Naive thymus-derived CD4-positive, alpha-beta T cell (primary cell): ENCODE results near the gene CTAG1B. TPM values are rescaled to one million over a fixed set of nuclear protein-coding genes. Genes with fewer than 3 reads are reported as not detected.
"Not testable (repeated sequence)": the region's sequence is repeated elsewhere in the genome, so short reads cannot be mapped to it uniquely, and the experiment has no call there.

Source experiments
- ATAC-seq: fragments of 150-1000 bp; cut with Tn5 transposase; 2 replicates; pipeline ENCODE4 v1.10.0; 2021; ENCODE audit warnings: mild to moderate bottlenecking, moderate library complexity
- CTCF ChIA-PET: fragments of 350-600 bp; sonication (Branson Sonifier 250); formaldehyde crosslinking; loops from one replicate; lab custom pipeline; 2021; ENCODE audit warnings: antibody characterized with exemption; lab: Charles Lee
- POLR2A ChIA-PET: fragments of 350-600 bp; sonication (Branson Sonifier 250); formaldehyde crosslinking; loops from one replicate; lab custom pipeline; 2021; ENCODE audit warnings: antibody characterized with exemption, inconsistent platforms; lab: Charles Lee
- DNase-seq, 9 donors: peaks; one replicate each; pipeline versions ENCODE4 v3.0.0 to v3.0.0-alpha.2; 2020 to 2022; ENCODE audit warnings: mixed read lengths in 1 of 9
- H3K27ac ChIP-seq: one replicate; pipeline ENCODE4 v1.7.0; 2013; ENCODE audit warnings: mild to moderate bottlenecking, low read depth, low read length, moderate library complexity
- H3K27me3 ChIP-seq, 2 donors: one replicate each; pipeline ENCODE4 v1.7.0; 2013; ENCODE audit warnings: low read length in 2 of 2, mild to moderate bottlenecking in 2 of 2, moderate library complexity in 2 of 2; ENCODE audit not compliant: control insufficient read depth in 2 of 2, insufficient read depth in 2 of 2
- H3K36me3 ChIP-seq, 3 experiments: 1 replicate in 2 of 3; 2 replicates in 1 of 3; pipeline ENCODE4 v1.7.0; 2013; ENCODE audit warnings: low read length in 3 of 3, mild to moderate bottlenecking in 3 of 3, moderate library complexity in 1 of 3; ENCODE audit not compliant: insufficient read depth in 3 of 3, control insufficient read depth in 2 of 3
- H3K4me1 ChIP-seq, 2 donors: one replicate each; pipeline ENCODE4 v1.7.0; 2013; ENCODE audit warnings: low read length in 2 of 2, mild to moderate bottlenecking in 2 of 2, moderate library complexity in 1 of 2; ENCODE audit not compliant: control insufficient read depth in 2 of 2, insufficient read depth in 2 of 2
- H3K4me3 ChIP-seq: 2 replicates; pipeline ENCODE4 v1.7.0; 2013; ENCODE audit warnings: mild to moderate bottlenecking, low read length
- H3K9me3 ChIP-seq, 3 experiments: 1 replicate in 2 of 3; 2 replicates in 1 of 3; pipeline ENCODE4 v1.7.0; 2013; ENCODE audit warnings: low read length in 3 of 3; ENCODE audit not compliant: control insufficient read depth in 2 of 3
- H3K27ac Mint-ChIP-seq, 9 donors: one replicate each; pipeline ENCODE4 v1.8.0; 2020 to 2022; ENCODE audit warnings: mixed read lengths in 9 of 9, mild to moderate bottlenecking in 8 of 9, moderate library complexity in 5 of 9, inconsistent platforms in 2 of 9
- H3K27me3 Mint-ChIP-seq, 5 donors: one replicate each; pipeline ENCODE4 v1.8.0; 2021 to 2022; ENCODE audit warnings: mixed read lengths in 5 of 5, mild to moderate bottlenecking in 1 of 5
- H3K36me3 Mint-ChIP-seq, 5 donors: one replicate each; pipeline ENCODE4 v1.8.0; 2020 to 2022; ENCODE audit warnings: mixed read lengths in 5 of 5, mild to moderate bottlenecking in 3 of 5, inconsistent platforms in 1 of 5
- H3K4me1 Mint-ChIP-seq, 7 donors: one replicate each; pipeline ENCODE4 v1.8.0; 2020 to 2022; ENCODE audit warnings: mixed read lengths in 7 of 7, mild to moderate bottlenecking in 3 of 7, inconsistent platforms in 1 of 7
- H3K4me3 Mint-ChIP-seq, 10 donors: one replicate each; pipeline ENCODE4 v1.8.0; 2020 to 2022; ENCODE audit warnings: mild to moderate bottlenecking in 10 of 10, mixed read lengths in 10 of 10, moderate library complexity in 6 of 10, inconsistent platforms in 2 of 10
- H3K9me3 Mint-ChIP-seq, 11 donors: one replicate each; pipeline ENCODE4 v1.8.0; 2020 to 2022; ENCODE audit warnings: mixed read lengths in 11 of 11, mild to moderate bottlenecking in 4 of 11, inconsistent platforms in 1 of 11, moderate library complexity in 1 of 11
- intact Hi-C, 2 donors: fragments of 100-400 bp; cut with micrococcal nuclease; formaldehyde crosslinking; loops; one replicate each; pipeline ENCODE4 v1.15.1; 2023
- polyA plus RNA-seq, 2 donors: library from polyadenylated mRNA; unstranded; fragments of 300-500 nt; fragmentation: Illumina TruSeq; gene quantifications; one replicate each; pipeline ENCODE4 v1.2.3, GENCODE V29; 2021
- total RNA-seq, 6 experiments: library from RNA in 5 of 6; stranded (reverse) in 5 of 6; gene quantifications; 1 replicate in 5 of 6; 2 replicates in 1 of 6; pipeline ENCODE4 v1.2.3 and lab custom pipeline; 2021 to 2026

CTAG1B gene
- total and polyA plus RNA-seq, 7 experiments from 2014 or later = not detected

- peaks cover 0 to 6% of the 10 kb centered on the region in 2 donors for H3K4me1 ChIP-seq
- Mint-ChIP-seq H3K27me3 (peaks cover 0 to 12% (median 0%) of the 10 kb centered on the region in 5 donors), H3K4me3 (no peak overlapping the region), H3K9me3 (peaks cover 0 to 13% (median 2%) of the 10 kb centered on the region in 11 donors), H3K4me1 (peaks cover 0 to 7% (median 0%) of the 10 kb centered on the region in 7 donors), H3K27ac (no peak overlapping the region), H3K36me3 (peaks cover 0 to 4% (median 0%) of the 10 kb centered on the region in 5 donors)
- H3K9me3 ChIP-seq = no peaks in the 10 kb centered on the region
- ChIA-PET CTCF (no interaction called here), POLR2A (no interaction called here)
- DNase-seq (no peak), ATAC-seq (no peak)
- H3K27me3 ChIP-seq = no peaks in the 10 kb centered on the region
- intact Hi-C loops = no loop called here
- no peaks in the 10 kb centered on the region for H3K36me3 ChIP-seq
- H3K27ac ChIP-seq = no peak overlapping the region
- no peak overlapping the region for H3K4me3 ChIP-seq
Observed at GRCh38 chrX:154593201-154593600, 25.9 kb downstream of the CTAG1B start.

- peaks cover 0 to 4% (median 0%) of the 10 kb centered on the region in 5 donors for H3K36me3 Mint-ChIP-seq
- H3K9me3 Mint-ChIP-seq = peaks cover 0 to 13% (median 2%) of the 10 kb centered on the region in 11 donors
- H3K27ac Mint-ChIP-seq = no peak overlapping the region
- Histone ChIP-seq H3K9me3 (no peaks in the 10 kb centered on the region), H3K27ac (no peak overlapping the region), H3K4me3 (no peak overlapping the region), H3K36me3 (no peaks in the 10 kb centered on the region), H3K4me1 (peaks cover 0 to 6% of the 10 kb centered on the region in 2 donors), H3K27me3 (no peaks in the 10 kb centered on the region)
- CTCF ChIA-PET = interaction anchor here (1.3 kb wide), 1 partner anchor 124 kb away, joined by 5 read pairs; no protein-coding TSS in a partner anchor
- POLR2A ChIA-PET = no interaction called here
- ATAC-seq (no peak), DNase-seq (no peak)
- intact Hi-C loops = no loop called here
- H3K4me3 Mint-ChIP-seq = no peak overlapping the region
- peaks cover 0 to 7% (median 0%) of the 10 kb centered on the region in 7 donors for H3K4me1 Mint-ChIP-seq
- H3K27me3 Mint-ChIP-seq = peaks cover 0 to 9% (median 0%) of the 10 kb centered on the region in 5 donors
Observed at GRCh38 chrX:154592505-154592904, 26.6 kb downstream of the CTAG1B start.

GRCh38 chrX:154590415-154590814 is 28.7 kb downstream of the CTAG1B start:
- H3K4me1 ChIP-seq, H3K9me3 ChIP-seq, POLR2A ChIA-PET, ATAC-seq, DNase-seq, CTCF ChIA-PET, intact Hi-C loops, H3K4me3 ChIP-seq, H3K27ac ChIP-seq, H3K36me3 ChIP-seq, H3K36me3 Mint-ChIP-seq, H3K4me3 Mint-ChIP-seq, H3K27me3 Mint-ChIP-seq, H3K4me1 Mint-ChIP-seq, H3K27me3 ChIP-seq, H3K27ac Mint-ChIP-seq: not testable (repeated sequence)
- peaks cover 0 to 13% (median 0%) of the 10 kb centered on the region in 11 donors for H3K9me3 Mint-ChIP-seq

- H3K4me3 Mint-ChIP-seq, H3K9me3 ChIP-seq, POLR2A ChIA-PET, H3K36me3 Mint-ChIP-seq, H3K27ac ChIP-seq, H3K9me3 Mint-ChIP-seq, H3K27ac Mint-ChIP-seq, intact Hi-C loops, CTCF ChIA-PET, H3K27me3 ChIP-seq, H3K36me3 ChIP-seq, H3K4me3 ChIP-seq, DNase-seq, H3K4me1 Mint-ChIP-seq, H3K4me1 ChIP-seq, ATAC-seq, H3K27me3 Mint-ChIP-seq: not testable (repeated sequence)
Observed at GRCh38 chrX:154584585-154585183, 34.4 kb downstream of the CTAG1B start, which contains the start of gene CTAG1A. Gene CTAG1A (plus strand): TSS chrX:154585133. CDS start chrX:154585207, 74 bp downstream.

GRCh38 chrX:154582994-154583393 is 36.1 kb downstream of the CTAG1B start:
- H3K4me3 Mint-ChIP-seq, ATAC-seq: not testable (repeated sequence)

GRCh38 chrX:154575076-154575475 is 44.0 kb downstream of the CTAG1B start:
- H3K4me1 Mint-ChIP-seq, H3K9me3 Mint-ChIP-seq, H3K27me3 ChIP-seq, H3K4me3 ChIP-seq, H3K4me3 Mint-ChIP-seq, CTCF ChIA-PET, H3K27me3 Mint-ChIP-seq, H3K36me3 ChIP-seq, H3K9me3 ChIP-seq, intact Hi-C loops, H3K27ac ChIP-seq, DNase-seq, H3K27ac Mint-ChIP-seq, H3K4me1 ChIP-seq, H3K36me3 Mint-ChIP-seq, POLR2A ChIA-PET: not testable (repeated sequence)
- peak; percentile 72 for ATAC-seq

More at GRCh38 chrX:154582994-154583393, 36.1 kb downstream of the CTAG1B start:
- intact Hi-C loops, H3K27ac ChIP-seq, H3K9me3 Mint-ChIP-seq, H3K27me3 ChIP-seq, H3K27me3 Mint-ChIP-seq, POLR2A ChIA-PET, H3K9me3 ChIP-seq, H3K27ac Mint-ChIP-seq, H3K4me1 ChIP-seq, DNase-seq, H3K36me3 Mint-ChIP-seq, H3K36me3 ChIP-seq, CTCF ChIA-PET, H3K4me1 Mint-ChIP-seq, H3K4me3 ChIP-seq: not testable (repeated sequence)

- H3K4me3 ChIP-seq, H3K27me3 ChIP-seq, H3K9me3 Mint-ChIP-seq, intact Hi-C loops, H3K27ac Mint-ChIP-seq, H3K36me3 Mint-ChIP-seq, CTCF ChIA-PET, H3K9me3 ChIP-seq, H3K4me1 ChIP-seq, DNase-seq, H3K27me3 Mint-ChIP-seq, H3K27ac ChIP-seq, ATAC-seq, H3K4me3 Mint-ChIP-seq, POLR2A ChIA-PET, H3K36me3 ChIP-seq, H3K4me1 Mint-ChIP-seq: not testable (repeated sequence)
Observed at GRCh38 chrX:154573061-154573460, 46.0 kb downstream of the CTAG1B start.
